HEK293 (cell line): ENCODE measurements around the gene NMT2.

Experiments
- CTCF ChIP-seq: fragments of 450-650 bp; formaldehyde crosslinking; IDR thresholded peaks from 2 replicates; pipeline ENCODE4 v1.5.1; 2016; ENCODE audit warnings: missing biosample characterization, missing genetic modification characterization
- MZF1 ChIP-seq: fragments of 450-650 bp; formaldehyde crosslinking; IDR thresholded peaks from 2 replicates; pipeline ENCODE4 v1.5.1; 2017; ENCODE audit warnings: missing biosample characterization, missing genetic modification characterization, borderline replicate concordance
- OSR2 ChIP-seq: fragments of 450-650 bp; formaldehyde crosslinking; IDR thresholded peaks from 2 replicates; pipeline ENCODE4 v1.5.1; 2016; ENCODE audit warnings: missing biosample characterization, missing genetic modification characterization
- SP2 ChIP-seq: fragments of 450-650 bp; formaldehyde crosslinking; IDR thresholded peaks from 2 replicates; pipeline ENCODE4 v1.5.1; 2016; ENCODE audit warnings: missing biosample characterization, missing genetic modification characterization
- ZNF449 ChIP-seq: fragments of 450-650 bp; formaldehyde crosslinking; IDR thresholded peaks from 2 replicates; pipeline ENCODE4 v1.5.1; 2017; ENCODE audit warnings: missing biosample characterization, mild to moderate bottlenecking, missing genetic modification characterization, moderate library complexity
- TF ChIP-seq, protein P1 (sequence below): fragments of 450-650 bp; formaldehyde crosslinking; IDR thresholded peaks from 2 replicates; pipeline ENCODE4 v1.5.1; 2016; ENCODE audit warnings: missing biosample characterization, missing genetic modification characterization, borderline replicate concordance

DNA sequence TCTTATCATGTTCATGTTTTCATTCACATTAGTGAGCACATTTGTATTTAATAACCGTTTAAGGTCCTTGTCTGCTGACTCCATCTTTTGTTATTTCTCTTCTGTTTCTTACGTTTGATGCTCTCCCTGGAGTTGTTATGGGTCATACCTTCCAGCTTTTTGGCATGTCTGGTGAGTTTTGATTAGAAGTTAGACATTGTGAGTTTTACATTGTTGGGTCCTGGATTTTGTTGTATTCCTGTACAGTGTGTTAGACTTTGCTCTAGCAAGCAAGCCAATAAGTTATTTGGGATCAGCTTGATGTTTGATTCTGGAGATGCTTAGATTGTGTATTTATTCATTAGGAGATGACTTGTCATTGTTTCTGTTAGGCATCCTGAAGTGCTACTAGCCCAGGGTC lies 107.9 kb downstream of the NMT2 start:
- TF ChIP-seq CTCF (tag by site-specific recombination) (no peak), ZNF449 (no peak), MZF1 (no peak), OSR2 (tag by site-specific recombination) (no peak), SP2 (tag by site-specific recombination) (no peak)
- TF ChIP-seq, protein P1, sequence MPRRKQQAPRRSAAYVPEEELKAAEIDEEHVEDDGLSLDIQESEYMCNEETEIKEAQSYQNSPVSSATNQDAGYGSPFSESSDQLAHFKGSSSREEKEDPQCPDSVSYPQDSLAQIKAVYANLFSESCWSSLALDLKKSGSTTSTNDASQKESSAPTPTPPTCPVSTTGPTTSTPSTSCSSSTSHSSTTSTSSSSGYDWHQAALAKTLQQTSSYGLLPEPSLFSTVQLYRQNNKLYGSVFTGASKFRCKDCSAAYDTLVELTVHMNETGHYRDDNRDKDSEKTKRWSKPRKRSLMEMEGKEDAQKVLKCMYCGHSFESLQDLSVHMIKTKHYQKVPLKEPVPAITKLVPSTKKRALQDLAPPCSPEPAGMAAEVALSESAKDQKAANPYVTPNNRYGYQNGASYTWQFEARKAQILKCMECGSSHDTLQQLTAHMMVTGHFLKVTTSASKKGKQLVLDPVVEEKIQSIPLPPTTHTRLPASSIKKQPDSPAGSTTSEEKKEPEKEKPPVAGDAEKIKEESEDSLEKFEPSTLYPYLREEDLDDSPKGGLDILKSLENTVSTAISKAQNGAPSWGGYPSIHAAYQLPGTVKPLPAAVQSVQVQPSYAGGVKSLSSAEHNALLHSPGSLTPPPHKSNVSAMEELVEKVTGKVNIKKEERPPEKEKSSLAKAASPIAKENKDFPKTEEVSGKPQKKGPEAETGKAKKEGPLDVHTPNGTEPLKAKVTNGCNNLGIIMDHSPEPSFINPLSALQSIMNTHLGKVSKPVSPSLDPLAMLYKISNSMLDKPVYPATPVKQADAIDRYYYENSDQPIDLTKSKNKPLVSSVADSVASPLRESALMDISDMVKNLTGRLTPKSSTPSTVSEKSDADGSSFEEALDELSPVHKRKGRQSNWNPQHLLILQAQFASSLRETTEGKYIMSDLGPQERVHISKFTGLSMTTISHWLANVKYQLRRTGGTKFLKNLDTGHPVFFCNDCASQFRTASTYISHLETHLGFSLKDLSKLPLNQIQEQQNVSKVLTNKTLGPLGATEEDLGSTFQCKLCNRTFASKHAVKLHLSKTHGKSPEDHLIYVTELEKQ (tag by site-specific recombination): no peak
